Body of pancreas (tissue), 4 donors: ENCODE measurements around the gene AJAP1. TPM values are rescaled to one million over a fixed set of nuclear protein-coding genes. Genes with fewer than 3 reads are reported as not detected.

Source experiments
- ATAC-seq: fragments of 150-250 bp; one replicate; pipeline ENCODE4 v1.9.1; 2016
- DNase-seq, 4 donors: peaks; one replicate each; pipeline ENCODE4 v3.0.0-alpha.2; 2019
- H3K27ac ChIP-seq, 4 donors: fragments of 200-600 bp; sonication (generic); 1 replicate in 3 of 4; 2 replicates in 1 of 4; pipeline versions ENCODE4 v1.5.1 to v1.6.1; 2016 to 2019; ENCODE audit warnings: mild to moderate bottlenecking in 1 of 4, mixed read lengths in 1 of 4, moderate library complexity in 1 of 4
- H3K27me3 ChIP-seq, 2 donors: fragments of 200-600 bp; sonication (generic); one replicate each; pipeline ENCODE4 v1.6.0; 2016; ENCODE audit warnings: mild to moderate bottlenecking in 1 of 2
- H3K36me3 ChIP-seq, 2 donors: fragments of 200-600 bp; sonication (generic); replicated peaks in 1 of 2; 2 replicates each; pipeline ENCODE4 v1.5.1; 2016; ENCODE audit warnings: low read depth in 2 of 2; ENCODE audit not compliant: insufficient read depth in 1 of 2
- H3K4me1 ChIP-seq: fragments of 200-600 bp; sonication (generic); one replicate; pipeline ENCODE4 v1.6.0; 2016
- H3K4me3 ChIP-seq, 2 donors: fragments of 200-600 bp; sonication (generic); 1 replicate in 1 of 2; 2 replicates in 1 of 2; pipeline ENCODE4 v1.5.1; 2016 to 2019
- H3K9me3 ChIP-seq, 3 donors: fragments of 200-600 bp; sonication (generic); 1 replicate in 2 of 3; 2 replicates in 1 of 3; pipeline ENCODE4 v1.5.1; 2016
- CTCF ChIP-seq, 7 experiments: fragments of 450-650 bp in 4 of 7; fragments of 200-600 bp in 3 of 7; sonication (generic) in 3 of 7; IDR thresholded peaks; one replicate each; pipeline ENCODE4 v1.5.1; 2016 to 2019; ENCODE audit warnings: antibody characterized with exemption in 7 of 7
- POLR2A ChIP-seq, 3 donors: fragments of 450-650 bp; IDR thresholded peaks; one replicate each; pipeline ENCODE4 v1.6.1; 2016; ENCODE audit warnings: antibody characterized with exemption in 3 of 3, mild to moderate bottlenecking in 2 of 3
- WGBS, 2 donors: methylation state at CpG; one replicate each; pipeline ENCODE4 v1.1.5; 2017; 5-methylcytosine and 5-hydroxymethylcytosine counted together
- intact Hi-C: fragments of 100-400 bp; cut with DNase I; formaldehyde crosslinking; loops from one replicate; pipeline ENCODE4 v1.15.1; 2023
- total RNA-seq, 2 donors: library from RNA; depleted of rRNA; stranded (reverse); fragments of >200 nt; gene quantifications; one replicate each; pipeline ENCODE4 v1.1.0, GENCODE V29; 2016

AJAP1 gene
- total RNA-seq, 2 donors from 2014 or later: 0.66 to 2.9 TPM

GRCh38 chr1:4701276-4701675, 46.9 kb downstream of the AJAP1 start:
- 52 to 56% methylated on average over 6 to 9 of the region's 9 CpGs for WGBS, 2 donors
- no peak for TF ChIP-seq CTCF (IDR thresholded peaks at IDR 0.05)
- TF ChIP-seq POLR2A (IDR thresholded peaks at IDR 0.05): no peak

GRCh38 chr1:4702464-4702863, 48.1 kb downstream of the AJAP1 start:
- DNase-seq: no peak
- no peak for TF ChIP-seq CTCF (IDR thresholded peaks at IDR 0.05)
- no peak for ATAC-seq
- no peak overlapping the region for H3K27ac ChIP-seq
- H3K4me1 ChIP-seq: no peaks in the 10 kb centered on the region
- no peak overlapping the region for H3K4me3 ChIP-seq
- no peaks in the 10 kb centered on the region for H3K9me3 ChIP-seq
- intact Hi-C loops: no loop called here
- H3K27me3 ChIP-seq: no peaks in the 10 kb centered on the region
- no peaks in the 10 kb centered on the region for H3K36me3 ChIP-seq
- 79% methylated on average over 8 to 12 of the region's 12 CpGs for WGBS, 2 donors

More at GRCh38 chr1:4701276-4701675, 46.9 kb downstream of the AJAP1 start:
- ATAC-seq (no peak), DNase-seq (no peak)
- Histone ChIP-seq H3K27me3 (no peaks in the 10 kb centered on the region), H3K36me3 (no peaks in the 10 kb centered on the region), H3K27ac (no peak overlapping the region), H3K9me3 (no peaks in the 10 kb centered on the region), H3K4me1 (no peaks in the 10 kb centered on the region), H3K4me3 (no peak overlapping the region)
- intact Hi-C loops: no loop called here

- no peak for TF ChIP-seq POLR2A (IDR thresholded peaks at IDR 0.05)
- no peak for TF ChIP-seq CTCF (IDR thresholded peaks at IDR 0.05)
- no peaks in the 10 kb centered on the region for H3K9me3 ChIP-seq
- no peak overlapping the region for H3K27ac ChIP-seq
- H3K4me1 ChIP-seq: no peaks in the 10 kb centered on the region
- DNase-seq (no peak), ATAC-seq (no peak)
- H3K4me3 ChIP-seq: no peak overlapping the region
- intact Hi-C loops: no loop called here
- H3K36me3 ChIP-seq: no peaks in the 10 kb centered on the region
- 87% methylated on average over 15 to 16 of the region's 16 CpGs for WGBS, 2 donors
- no peaks in the 10 kb centered on the region for H3K27me3 ChIP-seq
Observed at GRCh38 chr1:4702932-4703331, 48.5 kb downstream of the AJAP1 start.

GRCh38 chr1:4703646-4704045, 49.2 kb downstream of the AJAP1 start:
- Histone ChIP-seq H3K27me3 (no peaks in the 10 kb centered on the region), H3K27ac (no peak overlapping the region), H3K4me3 (no peak overlapping the region), H3K4me1 (no peaks in the 10 kb centered on the region), H3K9me3 (no peaks in the 10 kb centered on the region), H3K36me3 (no peaks in the 10 kb centered on the region)
- WGBS, 2 donors: 50 to 62% methylated on average over 5 to 6 of the region's 6 CpGs
- intact Hi-C loops: no loop called here
- no peak for TF ChIP-seq POLR2A (IDR thresholded peaks at IDR 0.05)
- no peak for TF ChIP-seq CTCF (IDR thresholded peaks at IDR 0.05)
- DNase-seq: no peak
- ATAC-seq: no peak

- DNase-seq: no peak
- 61 to 64% methylated on average over 5 of the region's 5 CpGs for WGBS, 2 donors
- no peak overlapping the region for H3K4me3 ChIP-seq
- no peaks in the 10 kb centered on the region for H3K36me3 ChIP-seq
- ATAC-seq: no peak
- H3K27me3 ChIP-seq: no peaks in the 10 kb centered on the region
- TF ChIP-seq CTCF (IDR thresholded peaks at IDR 0.05) (no peak), POLR2A (IDR thresholded peaks at IDR 0.05) (no peak)
- peaks cover 10% of the 10 kb centered on the region for H3K4me1 ChIP-seq
- no peaks in the 10 kb centered on the region for H3K9me3 ChIP-seq
- intact Hi-C loops: no loop called here
- no peak overlapping the region for H3K27ac ChIP-seq
Observed at GRCh38 chr1:4708840-4709507, 54.6 kb downstream of the AJAP1 start.
